HG03558 (cell line): Measurements from ENCODE around the gene PHLPP1.
A peak's percentile ranks its signal among the peaks of the same experiment; 100 is the strongest.

Experiments used
- ATAC-seq: cut with Tn5 transposase; IDR thresholded peaks from one replicate; pipeline ENCODE4 v1.9.1; 2021; ENCODE audit warnings: moderate number of reproducible peaks; ENCODE audit not compliant: unreplicated experiment; ENCODE audit errors: extremely low read depth

Gene PHLPP1

GRCh38 chr18:62769216-62769615 lies 53.9 kb downstream of the PHLPP1 start:
- ATAC-seq: no peak

DNA sequence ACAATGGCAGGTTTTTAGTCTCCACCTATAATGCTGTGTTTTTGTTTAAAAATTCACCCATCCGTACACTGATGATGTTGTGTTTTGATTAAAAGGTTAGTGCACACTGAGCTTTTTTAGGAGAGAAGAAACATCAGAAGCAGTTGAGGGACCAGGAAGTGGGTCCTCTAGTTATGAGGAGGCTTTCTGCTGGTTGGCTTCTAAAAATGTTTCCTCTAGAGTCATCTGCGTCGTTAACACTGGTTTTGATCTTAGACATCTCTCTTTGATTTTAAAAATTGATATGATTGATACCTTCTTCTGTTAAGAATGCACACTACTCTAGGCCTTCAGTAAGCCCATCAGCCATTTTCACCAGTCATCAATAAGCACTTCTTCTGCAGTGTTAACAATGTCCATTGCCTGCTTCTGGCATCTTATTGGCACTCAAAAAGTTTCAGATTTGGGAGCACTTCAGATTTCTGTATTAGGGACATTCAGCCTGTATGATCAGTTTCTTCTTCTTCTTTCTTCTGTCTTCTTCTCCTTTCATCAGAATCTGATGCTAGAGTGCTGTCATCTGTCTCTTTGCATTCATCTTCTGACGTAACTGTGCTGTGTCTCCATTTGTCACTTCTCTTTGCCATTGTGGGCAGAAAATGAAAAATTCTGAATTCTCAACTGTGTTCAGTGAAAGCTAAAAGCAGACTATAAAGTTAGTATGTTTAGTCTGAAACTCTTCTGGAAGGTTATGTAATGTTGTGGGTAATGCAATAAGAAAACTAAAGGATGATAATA lies 56.3 kb downstream of the PHLPP1 start:
- no peak for ATAC-seq

DNA sequence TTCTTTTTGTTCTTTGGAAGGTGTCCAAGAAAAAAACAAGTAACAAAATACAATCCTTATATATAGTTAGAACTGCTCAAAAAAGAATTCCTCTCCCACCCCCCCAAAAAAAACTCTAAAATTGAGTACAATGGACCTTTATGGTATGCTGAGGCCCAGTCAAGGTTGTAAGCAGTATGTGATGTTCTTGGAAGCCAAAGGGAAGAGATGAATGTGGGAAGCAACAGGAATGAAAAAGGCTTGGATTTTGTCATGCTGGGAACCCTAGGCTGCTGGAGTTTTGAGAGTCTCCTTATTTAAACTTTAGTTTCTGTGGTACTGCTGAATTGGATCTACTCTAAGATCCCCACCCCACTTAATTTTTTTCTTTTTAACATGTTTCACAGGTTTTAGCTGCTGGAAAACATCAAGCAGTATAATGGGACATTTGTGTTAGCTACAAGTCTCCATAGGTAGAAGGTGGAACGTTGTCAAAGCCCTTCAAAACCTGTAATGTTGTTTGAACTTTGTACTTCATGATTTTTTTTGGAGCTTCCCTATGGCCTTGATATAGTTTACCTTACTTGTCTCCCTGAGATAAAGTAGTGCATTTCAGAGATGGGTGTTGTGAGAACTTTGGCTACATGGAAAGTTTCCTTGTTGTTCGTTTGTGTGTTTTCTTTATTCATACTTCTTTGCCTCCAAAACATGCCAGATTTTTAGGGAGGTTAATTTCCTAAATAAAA lies 57.7 kb downstream of the PHLPP1 start:
- no peak for ATAC-seq

DNA sequence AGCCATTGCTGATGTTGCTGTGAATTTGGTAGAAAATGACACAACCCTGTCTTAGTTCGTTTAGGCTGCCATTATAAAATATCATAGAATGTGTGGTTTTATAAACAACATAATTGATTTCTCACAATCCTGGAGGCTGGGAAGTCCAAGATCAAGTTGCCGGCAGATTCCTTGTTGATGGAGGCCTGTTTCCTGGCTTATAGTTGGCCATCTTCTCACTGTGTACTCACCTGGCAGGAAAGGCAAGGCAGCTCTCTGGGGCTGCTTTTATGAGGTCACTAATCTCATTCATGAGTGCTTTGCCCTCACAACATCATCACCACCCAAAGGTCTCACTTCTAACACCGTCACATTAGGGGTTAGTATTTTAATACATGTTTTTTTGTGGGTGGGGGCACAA lies 58.4 kb downstream of the PHLPP1 start:
- no peak for ATAC-seq

DNA sequence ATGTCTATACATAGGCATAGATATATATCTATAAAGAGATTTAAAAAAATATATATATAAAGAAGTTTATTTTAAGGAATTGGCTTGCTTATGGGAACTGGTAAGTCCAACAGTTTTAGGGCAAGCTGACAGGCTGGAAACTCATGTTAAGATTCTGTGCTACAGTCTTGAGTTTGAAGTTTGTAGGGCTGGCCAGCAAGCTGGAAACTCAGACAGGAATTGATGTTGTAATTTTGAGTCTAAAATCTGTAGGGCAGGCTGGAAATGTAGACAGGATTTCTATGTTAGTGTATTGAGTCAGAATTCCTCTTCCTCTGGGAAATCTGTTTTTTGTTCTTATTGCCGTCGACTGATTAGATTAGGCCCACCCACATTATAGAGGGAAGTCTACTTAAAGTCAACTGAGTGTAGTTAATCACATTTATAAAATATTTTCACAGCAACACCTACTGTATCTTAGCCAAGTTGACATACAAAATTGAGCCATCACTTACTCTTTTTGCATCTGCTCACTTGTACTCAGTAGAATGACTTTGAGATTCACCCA lies 60.8 kb downstream of the PHLPP1 start:
- no peak for ATAC-seq

GRCh38 chr18:62777814-62778213 lies 62.5 kb downstream of the PHLPP1 start:
- ATAC-seq: no peak

- no peak for ATAC-seq
Observed at GRCh38 chr18:62778976-62779869, 63.9 kb downstream of the PHLPP1 start.

DNA sequence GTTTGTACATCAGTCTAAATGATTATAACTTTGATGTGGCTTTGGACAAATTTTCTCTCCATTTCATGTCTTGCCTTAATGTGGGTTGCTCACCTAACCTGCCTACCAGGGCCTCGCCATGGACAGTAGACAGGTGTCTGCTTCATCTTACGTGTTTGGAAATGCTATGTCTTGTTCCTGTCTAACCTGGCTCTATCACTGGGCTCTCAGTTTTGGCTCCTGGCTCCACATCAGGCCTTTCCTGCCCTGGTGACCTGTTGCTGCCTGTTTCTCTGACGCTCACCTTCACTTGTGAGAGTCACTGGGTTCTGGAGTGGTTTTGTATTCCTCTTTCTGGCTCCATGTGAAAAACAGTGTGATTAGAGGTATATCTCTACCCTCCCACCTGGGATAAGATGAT lies 65.9 kb downstream of the PHLPP1 start:
- no peak for ATAC-seq

DNA sequence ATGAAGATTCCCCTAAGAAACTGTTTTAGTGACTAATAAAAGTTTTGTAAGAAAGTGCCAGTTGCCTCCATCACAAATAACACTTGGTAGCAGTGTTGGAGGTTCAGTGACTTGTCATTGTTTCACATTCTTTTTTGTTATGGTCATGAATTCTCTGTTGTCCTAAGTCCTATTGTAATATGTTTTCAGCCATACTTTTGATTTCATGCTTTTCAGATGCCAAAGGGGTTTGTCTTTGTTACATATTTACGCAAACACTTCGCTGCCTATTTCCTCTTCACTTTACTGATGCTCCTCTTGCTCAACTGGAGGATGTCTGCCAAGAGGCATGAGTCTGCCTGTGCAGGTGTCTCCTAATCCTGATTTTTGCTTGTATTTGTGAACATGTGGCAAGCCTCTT lies 66.6 kb downstream of the PHLPP1 start:
- ATAC-seq: no peak

DNA sequence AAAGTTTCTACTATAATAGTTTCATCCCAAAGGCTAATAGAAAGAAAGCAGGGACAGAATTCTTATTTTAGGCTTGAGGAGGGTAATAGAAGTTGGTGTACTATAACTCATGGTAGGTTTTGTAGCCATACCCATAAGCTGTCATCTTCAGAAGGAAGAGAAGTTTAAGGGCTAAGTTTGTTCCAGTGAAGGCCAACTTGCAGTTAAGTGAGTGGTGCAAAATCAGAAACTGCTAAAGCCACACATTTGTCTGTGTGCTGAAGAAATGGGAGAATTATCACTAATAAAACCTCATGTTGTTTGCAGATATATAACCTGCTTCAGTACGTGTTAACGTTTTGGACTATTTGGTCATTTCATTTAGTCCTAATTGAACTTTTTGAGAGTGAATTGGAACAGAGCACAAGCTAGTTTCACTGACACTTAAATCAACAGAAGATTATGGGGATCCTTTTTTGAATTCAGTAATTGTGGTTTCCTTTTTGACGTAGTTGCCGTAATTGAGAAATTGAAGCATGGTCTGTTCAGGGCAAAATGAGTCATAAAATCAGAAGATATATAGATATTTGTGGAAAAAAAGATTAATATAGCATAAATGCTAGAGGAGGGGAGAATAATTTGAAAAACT lies 69.1 kb downstream of the PHLPP1 start:
- peak; percentile 70 for ATAC-seq

GRCh38 chr18:62784966-62785413 lies 69.6 kb downstream of the PHLPP1 start:
- ATAC-seq: no peak

GRCh38 chr18:62786689-62787088 lies 71.3 kb downstream of the PHLPP1 start:
- ATAC-seq: no peak

DNA sequence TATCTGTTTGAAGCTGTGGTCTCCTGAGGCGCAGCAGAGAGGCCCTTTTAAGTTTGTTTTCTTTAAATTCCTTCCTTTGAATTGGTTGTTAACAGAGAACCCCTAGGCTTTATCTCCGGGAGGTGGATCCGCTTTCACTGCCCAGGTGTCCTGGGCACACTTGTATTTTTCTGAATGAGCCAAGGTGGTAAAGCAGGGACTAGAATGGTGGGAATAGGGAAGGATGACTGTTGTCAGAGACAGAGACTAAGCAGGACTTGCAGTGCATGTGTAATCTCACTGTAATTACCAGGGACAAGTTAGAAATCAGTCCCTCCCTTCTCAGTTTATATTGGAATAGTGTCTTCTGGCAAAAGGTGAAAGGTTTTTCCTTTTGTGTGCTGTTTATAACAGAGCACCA lies 72.8 kb downstream of the PHLPP1 start:
- no peak for ATAC-seq

DNA sequence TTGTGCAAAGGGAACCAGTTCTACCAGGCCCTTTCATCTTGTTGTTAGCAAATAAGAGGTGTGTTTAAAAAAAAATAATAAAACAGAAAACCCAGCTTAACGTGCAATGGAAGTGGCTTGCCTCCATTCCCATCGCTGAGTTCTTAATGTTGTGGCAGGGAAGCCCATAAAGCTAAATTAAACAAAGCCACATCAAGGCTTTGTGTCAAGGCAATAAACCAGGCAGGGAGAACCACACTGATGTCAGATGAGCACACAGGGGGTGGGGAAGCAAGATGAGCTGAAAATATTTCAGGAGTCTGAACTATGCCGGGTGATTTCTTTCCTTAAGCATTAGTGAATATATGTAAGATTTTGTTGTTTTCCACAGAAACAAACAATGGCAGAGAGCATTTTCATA lies 73.5 kb downstream of the PHLPP1 start:
- no peak for ATAC-seq

GRCh38 chr18:62790871-62791772 lies 75.8 kb downstream of the PHLPP1 start:
- no peak for ATAC-seq

- ATAC-seq: no peak
Observed at GRCh38 chr18:62792016-62792415, 76.7 kb downstream of the PHLPP1 start.

DNA sequence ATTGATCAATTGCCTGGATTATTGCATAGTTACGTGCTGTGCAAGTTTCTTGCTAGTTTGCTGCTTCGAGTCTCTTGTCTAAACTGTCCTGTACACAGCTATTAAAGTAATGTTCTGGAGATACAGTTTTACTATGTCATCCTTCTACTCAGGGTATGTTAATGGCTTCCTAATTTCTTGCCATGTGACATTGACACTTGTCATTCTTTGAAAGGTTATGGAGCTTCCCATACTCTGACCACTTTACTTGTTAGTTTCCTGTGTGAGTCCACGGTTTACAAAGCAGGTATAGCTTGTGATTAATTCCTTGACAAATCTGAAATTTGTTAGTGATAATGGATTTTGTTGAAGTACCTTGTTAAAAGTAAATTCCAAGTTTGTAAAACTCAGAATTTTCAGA lies 80.5 kb downstream of the PHLPP1 start:
- ATAC-seq: no peak

DNA sequence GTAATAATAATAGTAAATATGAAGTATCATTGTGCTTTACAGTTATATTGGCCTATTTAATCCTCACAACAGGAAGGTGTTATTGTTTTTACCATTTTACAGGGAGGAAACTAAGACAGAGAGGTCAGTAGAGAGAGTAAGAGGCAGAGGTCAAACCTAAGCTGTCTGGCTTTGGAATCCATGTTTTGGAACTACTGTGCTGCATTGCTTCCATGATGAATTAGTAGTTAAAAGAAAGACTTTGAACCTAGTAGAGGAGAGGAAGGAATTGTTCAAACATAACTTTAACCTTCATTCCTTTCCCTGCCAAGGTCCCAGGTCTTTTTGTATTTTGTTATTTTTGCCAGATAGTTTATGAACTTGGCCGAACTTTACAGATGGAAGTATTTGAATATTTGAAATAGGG lies 80.9 kb downstream of the PHLPP1 start:
- ATAC-seq: no peak

DNA sequence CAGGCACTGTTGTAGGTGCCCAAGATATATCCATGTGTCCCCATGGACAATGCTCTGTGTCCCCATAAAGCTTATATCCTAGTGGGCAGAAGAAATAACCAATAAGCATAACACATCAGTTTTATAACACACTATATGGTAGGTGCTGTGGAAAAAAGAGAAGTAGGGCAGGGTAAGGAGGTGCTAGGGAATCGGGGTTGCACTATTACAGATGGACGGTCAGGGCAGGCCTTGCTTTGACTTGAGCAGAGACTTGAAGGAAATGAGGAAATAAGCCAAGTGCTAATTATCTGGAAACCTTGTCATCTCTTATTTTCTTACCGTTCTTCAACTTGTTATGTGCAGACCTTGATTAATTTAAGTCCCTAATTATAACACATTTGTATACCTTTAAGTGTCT lies 82.0 kb downstream of the PHLPP1 start:
- no peak for ATAC-seq
